Transverse colon (tissue), 4 donors: Measurements from ENCODE around the gene GSDME. TPM values are rescaled to one million over a fixed set of nuclear protein-coding genes. Genes with fewer than 3 reads are reported as not detected.

Experiments
- DNase-seq: peaks from one replicate; pipeline ENCODE4 v3.0.0-alpha.2; 2019
- H3K27ac ChIP-seq, 4 donors: fragments of 200-600 bp; sonication (generic); 2 replicates each; pipeline ENCODE4 v1.5.1; 2016 to 2018; ENCODE audit warnings: inconsistent platforms in 4 of 4
- H3K27me3 ChIP-seq: fragments of 200-600 bp; sonication (generic); 2 replicates; pipeline ENCODE4 v1.5.1; 2017; ENCODE audit warnings: inconsistent platforms
- H3K36me3 ChIP-seq, 4 donors: fragments of 200-600 bp; sonication (generic); 2 replicates each; pipeline ENCODE4 v1.5.1; 2017 to 2019; ENCODE audit warnings: inconsistent platforms in 4 of 4
- H3K4me1 ChIP-seq, 4 donors: fragments of 200-600 bp; sonication (generic); 2 replicates each; pipeline ENCODE4 v1.5.1; 2017 to 2020; ENCODE audit warnings: inconsistent platforms in 4 of 4
- H3K4me3 ChIP-seq, 4 donors: fragments of 200-600 bp; sonication (generic); 1 replicate in 1 of 4; 2 replicates in 3 of 4; pipeline versions ENCODE4 v1.5.1 to v1.6.1; 2017 to 2019; ENCODE audit warnings: inconsistent platforms in 4 of 4
- H3K9me3 ChIP-seq, 2 donors: fragments of 200-600 bp; sonication (generic); 2 replicates each; pipeline ENCODE4 v1.5.1; 2017 to 2019; ENCODE audit warnings: inconsistent platforms in 2 of 2
- CTCF ChIP-seq, 5 experiments: fragments of 200-600 bp in 3 of 5; fragments of 450-650 bp in 2 of 5; sonication (generic) in 3 of 5; IDR thresholded peaks; 1 replicate in 2 of 5; 2 replicates in 3 of 5; pipeline ENCODE4 v1.5.1; 2016 to 2017; ENCODE audit warnings: antibody characterized with exemption in 5 of 5, inconsistent platforms in 3 of 5, mild to moderate bottlenecking in 2 of 5, moderate library complexity in 1 of 5
- EP300 ChIP-seq: sonication (generic); formaldehyde crosslinking; IDR thresholded peaks from one replicate; pipeline ENCODE4 v1.6.1; 2017; ENCODE audit warnings: antibody characterized with exemption, low read depth
- POLR2A ChIP-seq: fragments of 450-650 bp; IDR thresholded peaks from one replicate; pipeline ENCODE4 v1.6.1; 2016; ENCODE audit warnings: antibody characterized with exemption, mild to moderate bottlenecking, moderate library complexity
- POLR2AphosphoS5 ChIP-seq, 3 donors: sonication (generic); formaldehyde crosslinking; IDR thresholded peaks; one replicate each; pipeline ENCODE4 v1.6.1; 2016; ENCODE audit warnings: antibody characterized with exemption in 3 of 3
- WGBS, 2 donors: methylation state at CpG; one replicate each; pipeline ENCODE4 v1.1.5; 2018; ENCODE audit warnings: low coverage in 1 of 2; 5-methylcytosine and 5-hydroxymethylcytosine counted together
- in situ Hi-C, 4 donors: fragments of 200-750 bp; cut with MboI; loops; one replicate each; pipeline versions ENCODE4 v1.15.0 to v1.15.1; 2017; ENCODE audit warnings: low sequenced_read_pairs in 3 of 4, low pct_ligation_motif_present in 1 of 4, low pct_unique_long_range_greater_than_20kb in 1 of 4
- intact Hi-C: fragments of 100-400 bp; cut with DNase I; formaldehyde crosslinking; loops from one replicate; pipeline ENCODE4 v1.15.1; 2023; ENCODE audit warnings: low total_unique reads
- total RNA-seq, 4 donors: library from RNA; depleted of rRNA; stranded (reverse); fragments of >200 nt; gene quantifications; one replicate each; pipeline ENCODE4 v1.1.0, GENCODE V29; 2016

Gene GSDME
- total RNA-seq, 4 donors from 2014 or later, result 2.2 to 5.2 TPM; not detected in 2

GRCh38 chr7:24788075-24788474 lies 30.8 kb upstream of the GSDME start:
- Histone ChIP-seq H3K27me3 (no peaks in the 10 kb centered on the region), H3K36me3 (no peaks in the 10 kb centered on the region), H3K27ac (no peak overlapping the region), H3K4me1 (no peaks in the 10 kb centered on the region), H3K4me3 (no peak overlapping the region), H3K9me3 (no peaks in the 10 kb centered on the region)
- in situ Hi-C loops, result no loop called here
- TF ChIP-seq POLR2AphosphoS5 (IDR thresholded peaks at IDR 0.05), result no peak
- no peak for TF ChIP-seq CTCF (IDR thresholded peaks at IDR 0.05)
- WGBS, 2 donors, result 97 to 98% methylated on average over 8 to 9 of the region's 9 CpGs
- intact Hi-C loops, result no loop called here
- DNase-seq, result no peak

DNA sequence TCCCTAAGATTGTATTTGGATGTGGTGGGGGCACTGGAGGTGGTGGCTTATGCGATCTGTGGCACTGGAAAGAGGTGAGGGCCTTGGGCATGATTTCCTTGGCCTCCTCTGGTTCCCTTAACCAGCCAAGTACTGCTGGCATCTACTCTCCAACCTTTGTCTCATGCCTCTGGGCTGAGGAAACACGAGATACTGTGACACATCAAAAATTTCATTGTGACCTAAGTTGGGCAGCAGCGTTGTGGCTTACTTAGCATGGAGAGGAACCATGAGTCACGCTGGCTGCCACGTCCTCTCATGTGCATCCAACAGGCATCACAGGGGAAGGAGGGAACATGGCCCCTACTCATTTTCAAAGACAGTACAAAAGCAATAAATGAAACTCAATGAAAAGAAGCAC lies 29.7 kb upstream of the GSDME start:
- DNase-seq, result no peak
- Histone ChIP-seq H3K27me3 (no peaks in the 10 kb centered on the region), H3K4me3 (no peak overlapping the region), H3K27ac (no peak overlapping the region), H3K4me1 (no peaks in the 10 kb centered on the region), H3K9me3 (no peaks in the 10 kb centered on the region), H3K36me3 (no peaks in the 10 kb centered on the region)
- WGBS, 2 donors, result 73 to 100% methylated on average over 1 to 5 of the region's 5 CpGs
- in situ Hi-C loops, result no loop called here
- TF ChIP-seq POLR2A (no peak), EP300 (no peak), POLR2AphosphoS5 (IDR thresholded peaks at IDR 0.05) (no peak), CTCF (IDR thresholded peaks at IDR 0.05) (no peak)
- intact Hi-C loops, result no loop called here

GRCh38 chr7:24786306-24786705 lies 29.0 kb upstream of the GSDME start:
- no peak overlapping the region for H3K4me3 ChIP-seq
- no peaks in the 10 kb centered on the region for H3K36me3 ChIP-seq
- no peaks in the 10 kb centered on the region for H3K4me1 ChIP-seq
- TF ChIP-seq EP300 (no peak), CTCF (IDR thresholded peaks at IDR 0.05) (no peak), POLR2AphosphoS5 (IDR thresholded peaks at IDR 0.05) (no peak), POLR2A (no peak)
- no peaks in the 10 kb centered on the region for H3K9me3 ChIP-seq
- WGBS, 2 donors, result 88 to 90% methylated on average over 3 to 4 of the region's 4 CpGs
- no peak for DNase-seq
- intact Hi-C loops (no loop called here), in situ Hi-C loops (no loop called here)
- H3K27ac ChIP-seq, result no peak overlapping the region
- H3K27me3 ChIP-seq, result no peaks in the 10 kb centered on the region

DNA sequence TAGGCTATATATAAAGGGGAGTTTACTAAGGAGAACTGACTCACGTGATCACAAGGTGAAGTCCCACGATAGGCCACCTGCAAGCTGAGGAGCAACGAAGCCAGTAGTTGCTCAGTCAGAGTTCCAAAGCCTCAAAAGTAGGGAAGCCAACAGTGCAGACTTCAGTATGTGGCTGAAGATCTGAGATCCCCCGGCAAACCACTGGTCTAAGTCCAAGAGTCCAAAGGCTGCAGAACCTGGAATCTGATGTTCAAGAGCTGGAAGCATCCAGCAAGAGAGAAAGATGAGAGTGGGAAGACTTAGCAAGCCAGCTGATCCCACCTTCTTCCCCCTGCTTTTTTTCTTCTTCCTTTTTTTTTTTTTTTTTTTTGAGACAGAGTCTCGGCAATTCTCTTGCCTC lies 27.0 kb upstream of the GSDME start:
- Histone ChIP-seq H3K27me3 (no peaks in the 10 kb centered on the region), H3K36me3 (no peaks in the 10 kb centered on the region), H3K4me1 (no peaks in the 10 kb centered on the region), H3K9me3 (no peaks in the 10 kb centered on the region), H3K27ac (no peak overlapping the region), H3K4me3 (no peak overlapping the region)
- in situ Hi-C loops (no loop called here), intact Hi-C loops (no loop called here)
- WGBS, 2 donors, result 80 to 88% methylated on average over 1 to 5 of the region's 5 CpGs
- TF ChIP-seq POLR2A, result no peak
- TF ChIP-seq CTCF (IDR thresholded peaks at IDR 0.05), result no peak
- TF ChIP-seq POLR2AphosphoS5 (IDR thresholded peaks at IDR 0.05), result no peak
- no peak for TF ChIP-seq EP300
- no peak for DNase-seq
